Uterus (tissue), 2 donors: ENCODE results near the gene HYDIN.
"Not testable (repeated sequence)": the region's sequence is repeated elsewhere in the genome, so short reads cannot be mapped to it uniquely, and the experiment has no call there.

Experiments
- POLR2A ChIP-seq, 2 donors: fragments of 450-650 bp; IDR thresholded peaks; one replicate each; pipeline ENCODE4 v1.6.1; 2016; ENCODE audit warnings: antibody characterized with exemption in 2 of 2, mild to moderate bottlenecking in 1 of 2, moderate library complexity in 1 of 2
- TF ChIP-seq, protein P1 (sequence below), 4 experiments: fragments of 200-600 bp in 2 of 4; fragments of 450-650 bp in 2 of 4; sonication (generic) in 2 of 4; IDR thresholded peaks; one replicate each; pipeline ENCODE4 v1.5.1; 2016 to 2019; ENCODE audit warnings: antibody characterized with exemption in 4 of 4, mild to moderate bottlenecking in 2 of 4, moderate library complexity in 1 of 4

GRCh38 chr16:70960169-70960568, 270.4 kb downstream of the HYDIN start:
- TF ChIP-seq, protein P1, sequence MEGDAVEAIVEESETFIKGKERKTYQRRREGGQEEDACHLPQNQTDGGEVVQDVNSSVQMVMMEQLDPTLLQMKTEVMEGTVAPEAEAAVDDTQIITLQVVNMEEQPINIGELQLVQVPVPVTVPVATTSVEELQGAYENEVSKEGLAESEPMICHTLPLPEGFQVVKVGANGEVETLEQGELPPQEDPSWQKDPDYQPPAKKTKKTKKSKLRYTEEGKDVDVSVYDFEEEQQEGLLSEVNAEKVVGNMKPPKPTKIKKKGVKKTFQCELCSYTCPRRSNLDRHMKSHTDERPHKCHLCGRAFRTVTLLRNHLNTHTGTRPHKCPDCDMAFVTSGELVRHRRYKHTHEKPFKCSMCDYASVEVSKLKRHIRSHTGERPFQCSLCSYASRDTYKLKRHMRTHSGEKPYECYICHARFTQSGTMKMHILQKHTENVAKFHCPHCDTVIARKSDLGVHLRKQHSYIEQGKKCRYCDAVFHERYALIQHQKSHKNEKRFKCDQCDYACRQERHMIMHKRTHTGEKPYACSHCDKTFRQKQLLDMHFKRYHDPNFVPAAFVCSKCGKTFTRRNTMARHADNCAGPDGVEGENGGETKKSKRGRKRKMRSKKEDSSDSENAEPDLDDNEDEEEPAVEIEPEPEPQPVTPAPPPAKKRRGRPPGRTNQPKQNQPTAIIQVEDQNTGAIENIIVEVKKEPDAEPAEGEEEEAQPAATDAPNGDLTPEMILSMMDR (IDR thresholded peaks at IDR 0.05) = not testable (repeated sequence)
- TF ChIP-seq POLR2A (IDR thresholded peaks at IDR 0.05) = not testable (repeated sequence)
